MV-4-11 (cell line): ENCODE measurements around the gene ENTHD1.
"Not testable (repeated sequence)": the region's sequence is repeated elsewhere in the genome, so short reads cannot be mapped to it uniquely, and the experiment has no call there.

Experiments
- DNase-seq: peaks from one replicate; lab custom pipeline; 2025; lab: John Stamatoyannopoulos, UW

ENTHD1 gene

GRCh38 chr22:39925273-39925672 lies 31.7 kb upstream of the ENTHD1 start:
- DNase-seq = no peak

GRCh38 chr22:39924286-39924685 lies 30.7 kb upstream of the ENTHD1 start:
- no peak for DNase-seq

DNA sequence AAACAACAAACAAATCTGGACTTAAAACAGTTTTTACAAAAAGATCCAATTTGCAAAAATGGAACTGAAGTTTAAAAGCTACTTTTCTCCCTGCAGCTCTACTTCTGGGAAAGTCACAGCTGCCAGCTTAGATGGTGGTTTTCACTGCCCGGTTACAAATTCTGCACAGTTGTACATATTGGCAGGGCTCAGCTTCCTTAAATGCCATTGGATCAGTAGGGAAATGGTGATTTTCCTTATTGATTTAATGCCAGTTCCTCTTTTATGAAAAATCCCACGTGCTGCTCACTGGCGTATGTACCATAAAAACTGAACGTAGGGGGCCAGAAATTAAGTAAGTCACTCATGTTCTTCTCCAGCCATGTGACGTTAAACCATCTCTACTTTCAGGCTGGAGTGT lies 30.1 kb upstream of the ENTHD1 start:
- peak; percentile 66 for DNase-seq

DNA sequence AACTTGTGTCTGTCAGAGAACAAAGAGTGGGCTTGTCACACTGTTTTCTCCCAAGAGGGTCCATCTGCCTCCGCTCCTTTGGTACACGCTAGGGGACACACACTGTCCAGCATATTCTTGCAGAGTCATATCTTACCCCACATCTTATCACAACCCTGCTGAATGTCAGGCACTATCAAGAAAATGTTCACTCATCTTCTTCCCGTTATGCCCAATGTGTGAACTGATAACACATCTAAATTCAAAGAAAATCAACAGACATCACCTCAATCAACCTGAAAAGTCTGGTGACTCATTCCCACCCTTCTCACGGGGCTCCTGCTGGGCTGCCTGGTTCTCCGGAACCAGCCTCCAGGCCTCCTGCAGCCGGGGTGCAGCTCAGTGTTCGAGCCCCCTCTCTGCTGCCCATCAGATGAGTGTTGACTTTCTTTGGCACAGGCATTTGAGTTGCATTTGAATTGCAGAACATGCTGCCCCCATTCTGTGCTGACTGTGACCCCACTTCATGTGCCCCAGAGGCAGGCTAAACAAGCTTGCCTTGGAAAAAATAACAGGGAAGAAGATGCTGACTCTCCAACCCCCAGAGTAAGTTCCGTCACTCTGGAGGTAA lies 26.7 kb upstream of the ENTHD1 start:
- DNase-seq = no peak

GRCh38 chr22:39917776-39918495 lies 24.4 kb upstream of the ENTHD1 start:
- no peak for DNase-seq

DNA sequence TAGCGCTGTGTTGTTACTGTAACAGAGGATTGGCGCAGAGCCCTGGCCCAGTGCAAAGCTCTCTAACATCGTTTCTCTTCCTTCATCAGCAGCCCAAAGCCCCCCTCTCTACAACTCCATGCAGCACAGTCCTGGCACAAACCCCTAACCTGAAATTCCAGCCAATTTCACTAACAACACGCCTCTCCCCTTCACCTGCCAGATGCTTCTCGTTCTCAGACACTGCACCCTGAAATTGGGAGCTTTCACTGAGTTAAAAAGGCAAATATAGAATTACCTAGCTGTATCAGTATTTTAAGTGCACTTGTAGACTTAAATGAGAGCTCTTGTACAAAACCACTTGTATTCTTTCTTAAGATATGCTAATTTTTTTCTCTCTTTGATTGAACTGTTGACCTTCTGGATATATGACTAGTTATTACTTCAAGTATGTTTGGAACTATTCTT lies 23.7 kb upstream of the ENTHD1 start:
- no peak for DNase-seq

- no peak for DNase-seq
Observed at GRCh38 chr22:39916496-39916895, 22.9 kb upstream of the ENTHD1 start.

GRCh38 chr22:39915295-39915726 lies 21.8 kb upstream of the ENTHD1 start:
- DNase-seq = no peak

DNA sequence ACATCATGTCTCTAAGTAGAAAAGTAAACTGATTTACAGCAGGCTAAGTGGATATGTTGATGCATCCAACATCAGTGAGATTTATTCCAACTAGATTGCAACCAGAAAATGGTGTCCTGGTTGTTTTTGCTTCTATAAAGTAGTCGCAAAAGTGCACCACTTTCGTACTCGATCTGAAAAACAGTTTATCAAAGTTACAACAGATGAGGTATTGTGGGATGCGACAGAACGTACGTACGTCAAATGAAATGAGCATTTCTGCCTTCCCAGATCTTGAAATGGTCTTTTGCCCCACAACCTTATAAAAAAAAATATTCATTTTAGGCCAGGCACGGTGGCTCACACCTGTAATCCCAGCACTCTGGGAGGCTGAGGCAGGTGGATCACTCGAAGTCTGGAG lies 21.0 kb upstream of the ENTHD1 start:
- no peak for DNase-seq

- no peak for DNase-seq
Observed at GRCh38 chr22:39913886-39914285, 20.3 kb upstream of the ENTHD1 start.

DNA sequence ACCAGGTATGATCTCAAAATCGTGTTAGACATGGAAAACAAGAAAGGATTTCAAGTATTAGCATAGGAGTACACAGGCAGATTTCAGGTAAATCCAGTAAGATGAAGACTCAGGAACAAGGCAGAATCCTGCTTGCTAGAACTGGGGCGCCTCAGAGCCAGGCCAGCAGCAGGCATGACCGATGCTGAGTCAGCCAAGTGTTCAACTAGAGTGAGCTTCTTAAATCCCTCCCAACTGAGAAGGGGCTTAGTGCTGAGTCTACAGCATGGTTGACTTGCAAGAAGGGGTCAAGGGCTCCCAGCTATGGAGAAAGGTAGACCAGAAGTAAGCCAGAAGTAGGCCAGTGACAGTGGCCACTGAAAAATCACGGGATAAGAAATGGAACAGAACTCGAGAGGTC lies 19.8 kb upstream of the ENTHD1 start:
- no peak for DNase-seq

- peak; percentile 30 for DNase-seq
Observed at GRCh38 chr22:39910876-39911613, 17.5 kb upstream of the ENTHD1 start.

DNA sequence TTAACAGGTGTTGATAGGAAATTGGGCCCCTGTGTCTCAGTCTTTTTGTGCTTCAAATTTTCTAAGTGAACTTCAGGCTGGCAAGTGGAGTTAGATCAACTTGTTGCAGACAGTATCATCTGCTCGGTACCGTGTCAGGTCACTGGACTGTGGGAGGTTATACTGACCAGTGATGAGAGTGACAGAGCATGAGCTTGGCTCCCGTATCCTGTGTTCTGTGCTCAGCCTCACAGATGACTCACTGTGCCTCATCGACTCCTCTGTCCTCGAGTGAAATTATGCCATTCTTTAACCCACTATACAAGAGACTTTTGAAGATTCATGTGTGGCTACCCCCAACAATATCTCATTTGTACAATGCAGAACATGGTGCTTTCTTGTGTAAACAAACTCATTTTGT lies 15.2 kb upstream of the ENTHD1 start:
- no peak for DNase-seq

DNA sequence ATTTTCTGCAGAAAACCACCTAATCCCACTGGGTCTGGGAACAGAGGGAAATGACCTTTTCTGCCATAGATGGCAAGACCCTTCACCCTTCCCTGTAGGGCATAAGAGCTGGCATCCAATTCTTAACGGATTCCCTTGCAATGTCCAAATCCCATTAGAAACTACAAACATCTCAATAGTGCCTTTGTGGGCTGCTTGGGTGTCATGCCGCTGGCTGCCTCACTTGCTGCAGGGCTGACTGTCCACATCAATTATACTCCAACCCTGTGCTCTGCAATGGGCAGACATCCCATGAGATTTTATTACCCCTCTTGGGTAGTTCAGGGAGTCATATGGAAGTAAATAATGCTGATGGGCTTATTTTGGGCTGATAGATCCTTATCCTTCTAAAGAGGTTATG lies 14.6 kb upstream of the ENTHD1 start:
- no peak for DNase-seq

GRCh38 chr22:39907605-39908097 lies 14.1 kb upstream of the ENTHD1 start:
- DNase-seq = no peak

GRCh38 chr22:39907047-39907446 lies 13.5 kb upstream of the ENTHD1 start:
- DNase-seq = no peak

GRCh38 chr22:39906207-39906606 lies 12.6 kb upstream of the ENTHD1 start:
- DNase-seq = no peak

DNA sequence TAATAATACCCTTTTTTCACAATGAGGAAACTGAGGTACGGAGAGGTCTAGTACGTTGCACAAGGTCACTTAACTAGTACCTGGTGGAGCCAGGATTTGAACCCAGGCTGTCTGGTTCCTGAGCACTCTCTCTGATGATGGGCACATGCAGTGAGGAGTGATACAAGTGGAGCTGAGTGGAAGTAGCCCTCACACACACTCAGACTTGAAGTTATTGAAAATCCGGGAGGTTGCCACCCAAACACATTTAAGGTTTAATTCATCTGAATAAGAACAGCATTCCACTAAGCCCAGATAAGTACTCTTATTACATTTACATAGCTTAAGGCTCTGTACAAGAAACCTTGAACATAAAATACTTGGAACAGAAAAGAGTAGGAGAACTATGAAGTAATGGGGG lies 12.1 kb upstream of the ENTHD1 start:
- DNase-seq = no peak

DNA sequence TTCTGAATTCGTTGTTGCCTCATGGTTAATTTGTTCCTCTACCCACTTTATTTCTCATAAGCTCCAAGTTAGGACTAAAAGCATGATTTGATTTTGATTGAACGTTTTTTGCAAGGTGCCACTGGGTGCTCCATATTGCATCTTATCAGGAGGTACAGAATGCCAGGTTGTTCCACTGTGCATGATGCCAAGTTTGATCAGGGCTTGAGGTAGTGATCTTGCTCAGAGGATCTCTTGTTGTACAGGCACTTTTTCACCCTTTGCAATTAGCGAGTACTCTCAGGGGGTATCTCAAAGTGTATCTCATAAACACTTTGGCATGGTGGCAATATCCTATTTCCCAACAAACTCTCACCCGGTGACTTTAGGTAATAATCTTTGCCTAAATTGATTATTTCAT lies 11.3 kb upstream of the ENTHD1 start:
- DNase-seq = no peak

DNA sequence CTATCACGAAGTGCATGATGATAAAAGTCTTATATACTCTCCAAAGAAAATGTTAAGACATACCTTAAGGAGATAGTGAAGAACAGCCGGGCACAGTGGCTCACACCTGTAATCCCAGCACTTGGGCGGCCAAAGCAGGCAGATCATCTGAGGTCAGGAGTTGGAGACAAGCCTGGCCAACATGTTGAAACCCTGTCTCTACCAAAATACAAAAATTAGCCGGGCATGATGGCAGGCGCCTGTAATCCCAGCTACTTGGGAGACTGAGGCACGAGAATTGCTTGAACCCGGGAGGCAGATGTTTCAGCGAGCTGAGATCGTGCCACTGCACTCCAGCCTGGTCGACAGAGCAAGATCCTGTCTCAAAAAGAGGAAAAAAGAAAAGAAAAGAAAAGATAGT lies 10.5 kb upstream of the ENTHD1 start:
- not testable (repeated sequence) for DNase-seq

DNA sequence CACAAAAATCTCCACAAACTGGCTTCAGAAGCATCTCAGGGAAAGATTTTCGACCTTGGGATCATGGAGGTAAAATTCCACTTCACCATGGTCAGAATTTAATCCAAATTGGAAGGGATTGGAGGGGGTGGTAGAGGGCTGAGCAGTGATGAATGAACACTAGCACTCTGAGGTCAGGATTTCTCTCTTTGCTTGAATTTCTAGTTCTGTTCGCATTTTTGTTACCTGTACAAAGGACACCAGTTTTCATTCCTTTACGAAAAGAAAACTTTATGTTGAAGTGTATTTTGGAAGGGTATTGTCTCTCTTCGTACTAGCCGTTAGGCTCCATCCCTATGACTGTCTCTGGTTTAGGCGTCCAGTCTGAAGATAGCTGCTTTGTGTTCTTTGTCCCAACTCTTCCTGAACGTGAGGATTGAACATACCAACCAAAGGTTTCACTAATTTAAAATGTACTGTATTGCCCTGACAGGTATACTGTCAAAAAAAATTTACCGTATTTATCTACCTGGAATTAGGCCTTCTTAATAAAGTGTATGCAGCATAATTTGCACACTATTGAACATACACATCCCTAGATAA lies 8.1 kb upstream of the ENTHD1 start:
- DNase-seq = no peak
